ENCODE data around the gene SCUBE2. TPM values are rescaled to one million over a fixed set of nuclear protein-coding genes. Genes with fewer than 3 reads are reported as not detected.

The SCUBE2 gene
- total RNA-seq, 1 donor, result 0.54 TPM

DNA sequence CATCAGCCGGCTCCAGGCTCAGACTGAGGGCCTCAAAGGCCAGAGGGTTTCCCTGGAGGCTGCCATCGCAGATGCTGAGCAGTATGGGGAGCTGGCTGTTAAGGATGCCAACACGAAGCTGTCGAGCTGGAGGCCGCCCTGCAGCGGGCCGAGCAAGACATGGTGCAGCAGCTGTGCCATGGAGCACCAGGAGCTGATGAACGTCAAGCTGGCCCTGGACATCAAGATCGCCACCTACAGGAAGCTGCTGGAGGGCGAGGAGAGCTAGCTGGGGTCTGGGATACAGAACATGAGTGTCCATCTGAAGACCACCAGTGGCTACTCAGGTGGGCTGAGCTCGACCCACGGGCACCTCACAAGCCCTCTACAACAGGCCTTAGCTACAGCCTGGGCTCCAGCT lies 4.0 kb upstream of the SCUBE2 start:
- TF ChIP-seq, protein P1, sequence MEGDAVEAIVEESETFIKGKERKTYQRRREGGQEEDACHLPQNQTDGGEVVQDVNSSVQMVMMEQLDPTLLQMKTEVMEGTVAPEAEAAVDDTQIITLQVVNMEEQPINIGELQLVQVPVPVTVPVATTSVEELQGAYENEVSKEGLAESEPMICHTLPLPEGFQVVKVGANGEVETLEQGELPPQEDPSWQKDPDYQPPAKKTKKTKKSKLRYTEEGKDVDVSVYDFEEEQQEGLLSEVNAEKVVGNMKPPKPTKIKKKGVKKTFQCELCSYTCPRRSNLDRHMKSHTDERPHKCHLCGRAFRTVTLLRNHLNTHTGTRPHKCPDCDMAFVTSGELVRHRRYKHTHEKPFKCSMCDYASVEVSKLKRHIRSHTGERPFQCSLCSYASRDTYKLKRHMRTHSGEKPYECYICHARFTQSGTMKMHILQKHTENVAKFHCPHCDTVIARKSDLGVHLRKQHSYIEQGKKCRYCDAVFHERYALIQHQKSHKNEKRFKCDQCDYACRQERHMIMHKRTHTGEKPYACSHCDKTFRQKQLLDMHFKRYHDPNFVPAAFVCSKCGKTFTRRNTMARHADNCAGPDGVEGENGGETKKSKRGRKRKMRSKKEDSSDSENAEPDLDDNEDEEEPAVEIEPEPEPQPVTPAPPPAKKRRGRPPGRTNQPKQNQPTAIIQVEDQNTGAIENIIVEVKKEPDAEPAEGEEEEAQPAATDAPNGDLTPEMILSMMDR (IDR thresholded peaks at IDR 0.05; ENCODE audit: insufficient read depth, low read length), result no peak
- DNase-seq (ENCODE audit: low read depth), result no peak
- H3K4me3 ChIP-seq (ENCODE audit: low read depth, low read length), result no peak overlapping the region

DNA sequence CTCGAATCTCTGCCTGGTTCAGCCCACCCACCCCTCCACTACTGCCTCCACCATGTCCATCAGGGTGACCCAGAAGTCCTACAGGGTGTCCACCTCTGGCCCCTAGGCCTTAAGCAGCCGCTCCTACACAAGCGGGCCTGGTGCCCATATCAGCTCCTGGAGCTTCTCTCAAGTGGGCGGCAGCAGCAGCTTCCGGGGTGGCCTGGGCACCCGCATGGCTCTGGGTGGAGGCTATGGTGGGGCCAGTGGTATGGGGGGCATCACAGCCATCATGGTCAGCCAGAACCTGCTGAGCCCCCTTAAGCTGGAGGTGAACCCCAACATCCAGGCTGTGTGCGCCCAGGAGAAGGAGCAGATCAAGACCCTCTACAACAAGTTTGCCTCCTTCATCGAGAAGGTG lies 3.0 kb upstream of the SCUBE2 start:
- TF ChIP-seq, protein P1 (IDR thresholded peaks at IDR 0.05; ENCODE audit: insufficient read depth, low read length), result no peak
- DNase-seq (ENCODE audit: low read depth), result no peak

DNA sequence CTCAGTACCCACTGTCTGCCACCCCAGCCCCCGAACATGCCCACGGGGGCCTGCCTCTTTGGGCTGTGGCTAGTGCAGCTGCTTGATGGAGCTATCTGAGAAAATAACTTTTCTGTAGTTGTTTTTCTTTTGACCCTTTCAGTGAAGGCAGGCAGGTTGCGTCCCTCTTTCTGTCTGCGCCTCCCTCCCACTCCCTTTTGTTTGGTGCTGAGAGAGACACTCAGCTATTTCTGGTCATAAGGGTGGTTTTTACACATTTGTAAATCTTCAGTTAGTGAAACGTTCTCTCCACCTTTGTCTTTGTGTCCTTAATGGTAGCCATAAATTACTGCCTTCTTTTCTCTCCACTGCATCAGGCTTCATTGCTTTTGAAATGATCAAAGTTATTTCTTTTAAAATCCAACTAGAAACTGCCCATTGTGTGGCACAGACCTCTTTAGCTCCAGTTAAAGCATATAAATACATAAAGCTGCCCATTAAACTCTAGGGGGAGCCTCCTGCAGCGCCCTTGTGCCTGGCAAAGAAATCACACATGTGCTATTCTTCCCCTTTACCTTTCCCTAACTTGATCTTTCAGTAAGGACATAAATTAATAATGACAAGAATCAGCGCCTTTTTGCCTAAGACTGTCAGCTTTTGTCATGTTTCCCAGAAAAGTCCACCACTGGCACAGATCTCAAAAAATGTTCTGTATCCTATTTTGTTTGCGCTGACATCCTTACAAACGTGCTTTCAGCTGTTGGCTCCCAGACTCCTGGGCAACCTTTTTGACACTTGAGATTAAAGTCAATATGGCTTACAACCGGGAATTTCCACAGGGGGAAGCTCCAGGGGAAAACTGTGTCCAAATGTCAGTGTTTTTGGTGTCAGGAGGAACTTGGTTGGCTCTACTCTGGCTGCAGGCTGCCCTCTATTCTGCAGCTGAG lies 1.7 kb upstream of the SCUBE2 start:
- DNase-seq (ENCODE audit: low read depth), result peak; percentile 6
- TF ChIP-seq, protein P1 (IDR thresholded peaks at IDR 0.05; ENCODE audit: insufficient read depth, low read length), result peak; percentile 24

More for the DNA sequence above, 3.0 kb upstream of the SCUBE2 start:
- no peak overlapping the region for H3K4me3 ChIP-seq (ENCODE audit: low read depth, low read length)

DNA sequence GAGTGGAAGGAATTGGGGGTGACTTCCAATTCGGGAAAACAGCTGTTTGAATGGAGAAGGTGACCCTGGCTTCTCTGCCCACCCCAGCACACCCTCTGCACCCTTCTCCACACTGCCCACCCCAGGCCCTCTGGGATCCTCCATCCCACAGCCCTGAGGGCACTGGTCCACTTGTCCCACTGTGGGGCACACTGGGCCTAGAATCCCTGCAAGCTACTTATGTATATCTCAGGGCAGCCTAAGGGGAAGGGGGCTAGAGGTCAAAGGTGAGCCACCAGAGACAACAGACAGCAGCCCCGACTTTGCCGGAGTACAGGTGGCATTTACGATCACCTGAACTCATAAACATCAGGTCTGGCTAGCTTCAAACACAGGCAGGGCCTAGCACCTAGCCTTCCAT lies 673 bp upstream of the SCUBE2 start:
- no peak for DNase-seq (ENCODE audit: low read depth)
- peak overlapping the region; percentile 54 for H3K4me3 ChIP-seq (ENCODE audit: low read depth, low read length)
- TF ChIP-seq, protein P1 (IDR thresholded peaks at IDR 0.05; ENCODE audit: insufficient read depth, low read length), result no peak

More for the DNA sequence above, 1.7 kb upstream of the SCUBE2 start:
- no peak overlapping the region for H3K4me3 ChIP-seq (ENCODE audit: low read depth, low read length)

DNA sequence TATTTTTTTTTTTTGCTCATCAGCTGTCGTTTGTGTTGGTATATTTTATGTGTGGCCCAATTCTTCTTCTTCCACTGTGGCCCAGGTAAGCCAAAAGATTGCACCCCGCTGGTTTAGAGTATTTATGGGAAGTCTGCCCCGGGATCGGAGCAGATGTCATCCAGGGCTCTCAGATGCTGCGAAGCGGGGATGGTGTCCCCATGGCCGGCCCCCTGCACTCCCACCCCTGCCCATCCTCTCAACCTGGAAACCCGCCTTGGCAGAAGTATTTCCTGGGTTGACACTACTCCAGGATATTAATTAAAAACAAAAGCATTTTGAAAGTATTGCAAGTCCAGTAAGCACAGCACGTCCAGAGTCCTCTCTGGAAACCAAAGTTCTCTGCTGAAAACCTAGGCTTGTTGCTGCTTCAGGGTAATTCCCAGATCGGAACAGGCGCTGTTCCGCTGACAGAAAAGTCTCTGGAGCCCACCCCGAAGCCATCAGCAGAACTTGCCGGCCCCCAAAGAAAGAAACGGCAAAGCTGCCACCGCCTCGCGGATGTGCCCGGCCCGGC lies 833 bp downstream of the SCUBE2 start:
- DNase-seq (ENCODE audit: low read depth), result no peak
- H3K4me3 ChIP-seq (ENCODE audit: low read depth, low read length), result peak overlapping the region; percentile 54
- TF ChIP-seq, protein P1 (IDR thresholded peaks at IDR 0.05; ENCODE audit: insufficient read depth, low read length), result no peak

DNA sequence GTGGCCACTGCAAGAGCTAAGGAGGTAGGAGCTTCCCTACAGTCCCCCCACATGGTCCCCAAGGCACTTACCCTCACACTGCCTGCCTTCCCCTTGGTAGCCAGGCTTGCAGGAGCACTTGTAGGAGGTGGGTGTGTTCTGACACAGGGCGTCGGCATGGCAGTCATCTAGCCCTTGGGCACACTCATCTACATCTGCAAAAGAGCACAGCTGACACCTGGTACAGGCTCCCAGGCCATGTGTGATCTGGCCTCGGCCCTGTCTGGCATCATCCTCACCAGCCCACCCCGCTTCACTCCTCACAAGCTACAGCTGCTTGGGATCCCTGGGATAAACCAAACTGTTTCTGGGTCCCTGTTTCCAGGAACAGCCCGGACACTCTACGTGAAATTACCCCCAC lies 1.8 kb downstream of the SCUBE2 start:
- no peak for DNase-seq (ENCODE audit: low read depth)
- TF ChIP-seq, protein P1 (IDR thresholded peaks at IDR 0.05; ENCODE audit: insufficient read depth, low read length), result no peak
- H3K4me3 ChIP-seq (ENCODE audit: low read depth, low read length), result no peak overlapping the region
